HG03354 (cell line): ENCODE measurements around the gene LRRC15.

ENCODE experiments used
- ATAC-seq: cut with Tn5 transposase; IDR thresholded peaks from one replicate; pipeline ENCODE4 v1.9.1; 2021; ENCODE audit warnings: mild to moderate bottlenecking; ENCODE audit not compliant: unreplicated experiment, poor library complexity, severe bottlenecking

The LRRC15 gene

DNA sequence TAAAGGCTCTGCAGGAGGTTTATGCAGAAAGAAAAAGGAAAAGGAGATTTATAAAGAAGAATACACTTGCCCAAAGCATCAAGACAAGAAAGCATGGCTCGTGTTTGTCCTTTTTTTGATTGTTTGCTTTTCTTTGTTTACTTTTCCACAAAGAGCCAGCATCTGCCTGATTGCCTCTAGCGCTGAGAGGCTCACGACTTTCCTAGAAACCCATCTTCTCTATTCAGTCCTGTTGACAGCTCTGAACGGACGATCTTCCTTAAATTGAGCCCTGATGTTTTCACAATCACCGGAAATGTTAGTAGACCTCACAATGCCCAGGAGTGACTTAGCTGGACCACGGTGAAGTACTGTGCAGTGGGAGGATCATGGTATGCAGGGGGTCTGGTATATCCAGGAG lies 17.1 kb upstream of the LRRC15 start:
- no peak for ATAC-seq

DNA sequence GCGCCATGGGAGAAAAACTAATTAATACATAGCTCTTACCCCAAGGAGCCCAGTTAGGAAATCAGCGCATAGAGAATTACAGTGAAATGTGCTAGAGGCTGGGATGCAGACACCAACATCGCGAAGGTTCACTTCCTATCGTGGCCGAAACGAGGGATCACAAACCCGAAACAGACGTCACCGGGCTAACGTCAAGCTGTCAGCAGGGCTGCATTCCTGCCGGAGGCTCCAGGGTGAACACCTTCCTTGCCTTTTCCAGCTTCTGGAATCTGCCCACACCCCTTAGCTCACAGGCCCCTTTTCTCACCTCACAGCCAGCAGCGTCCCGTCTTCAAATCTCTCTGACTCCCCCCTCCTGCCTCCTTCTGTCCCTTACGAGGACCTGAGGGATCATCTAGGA lies 16.5 kb upstream of the LRRC15 start:
- ATAC-seq, result no peak

DNA sequence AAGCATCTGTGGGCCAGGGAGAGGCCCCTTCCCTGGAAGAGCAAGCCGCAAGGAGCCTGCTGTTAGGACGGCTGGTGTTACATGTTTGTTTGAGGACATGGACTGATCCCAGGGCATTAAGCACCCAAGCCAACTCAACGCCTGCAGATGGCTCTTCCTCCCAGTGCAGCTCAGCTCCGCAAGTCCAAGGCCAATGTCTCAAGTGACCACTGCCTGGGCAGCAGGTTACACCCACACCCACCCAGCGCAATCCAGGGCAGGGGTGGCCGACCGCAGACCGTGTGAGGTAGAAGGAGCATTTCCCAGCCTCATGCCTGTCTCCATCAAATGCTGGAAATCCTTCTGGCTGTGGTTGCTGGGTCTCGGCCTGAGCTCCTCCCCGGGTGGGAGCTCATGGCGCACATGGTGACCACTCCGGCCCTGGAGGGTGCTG lies 15.0 kb upstream of the LRRC15 start:
- no peak for ATAC-seq

DNA sequence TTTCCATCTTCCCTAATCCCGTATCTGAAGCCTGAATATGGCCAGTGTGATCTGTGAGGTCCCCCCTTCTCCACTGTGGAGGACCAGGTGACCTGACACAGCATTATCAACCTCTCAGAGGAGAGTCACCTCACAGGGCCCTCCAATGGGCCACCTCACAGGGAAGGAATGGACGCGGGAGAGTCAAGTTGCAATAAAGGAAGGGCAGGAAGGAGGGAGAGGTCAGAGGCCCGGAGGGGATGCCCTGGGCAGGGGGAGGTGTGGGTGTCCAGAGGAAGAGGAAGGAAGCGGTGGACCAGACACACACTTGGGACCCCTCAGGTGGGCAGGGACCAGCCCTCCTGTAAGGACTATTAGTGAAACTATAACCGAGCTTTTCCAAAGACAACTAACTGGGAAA lies 14.6 kb upstream of the LRRC15 start:
- no peak for ATAC-seq

DNA sequence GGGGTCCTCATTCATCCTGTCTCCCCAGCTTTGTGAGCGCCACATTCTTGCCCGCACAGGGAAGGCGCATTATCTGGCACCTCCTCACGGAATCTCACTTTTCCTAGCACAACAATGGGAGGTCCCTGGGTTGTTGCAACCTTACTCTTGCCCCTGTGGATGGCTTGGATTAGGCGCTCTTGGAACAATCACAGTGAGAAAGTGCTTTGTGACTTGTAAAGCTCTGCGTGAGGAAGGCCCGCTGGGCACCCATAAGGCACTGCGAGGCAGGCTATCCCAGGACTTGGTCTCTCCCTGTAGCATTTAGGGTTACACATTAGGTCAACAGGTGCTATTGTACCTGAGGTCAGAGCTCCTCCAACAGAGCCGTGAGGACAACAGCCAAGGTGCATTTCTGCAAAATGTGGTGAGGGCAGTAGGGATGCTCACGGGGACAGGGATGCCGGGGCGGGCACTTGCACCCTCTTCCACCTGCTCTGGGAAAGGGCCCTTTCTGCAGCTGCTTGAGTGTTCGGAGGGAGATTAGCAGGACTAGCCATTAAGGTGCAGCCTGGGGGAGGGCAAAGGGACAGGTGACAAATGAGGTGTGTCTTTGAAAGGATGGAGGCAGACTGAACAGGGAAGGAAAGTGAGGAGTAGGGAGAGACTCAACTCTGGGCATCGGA lies 13.9 kb upstream of the LRRC15 start:
- ATAC-seq, result no peak

DNA sequence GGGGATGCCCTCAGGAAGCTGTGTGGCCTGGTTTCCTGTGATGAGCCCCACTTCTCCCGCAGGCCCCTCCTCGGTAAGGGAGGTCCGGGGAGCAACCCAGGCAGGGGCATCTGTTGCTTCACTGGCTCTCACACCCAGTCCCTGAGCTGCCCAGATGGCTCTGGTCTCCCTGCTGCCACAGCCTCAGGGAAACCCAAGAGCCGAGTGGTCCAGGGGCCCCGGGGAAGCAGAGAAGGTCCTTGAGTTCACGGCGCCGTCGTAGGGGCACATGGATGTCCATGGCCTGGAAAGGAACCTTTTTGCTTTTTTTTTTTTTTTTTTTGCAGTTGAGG lies 13.3 kb upstream of the LRRC15 start:
- no peak for ATAC-seq

DNA sequence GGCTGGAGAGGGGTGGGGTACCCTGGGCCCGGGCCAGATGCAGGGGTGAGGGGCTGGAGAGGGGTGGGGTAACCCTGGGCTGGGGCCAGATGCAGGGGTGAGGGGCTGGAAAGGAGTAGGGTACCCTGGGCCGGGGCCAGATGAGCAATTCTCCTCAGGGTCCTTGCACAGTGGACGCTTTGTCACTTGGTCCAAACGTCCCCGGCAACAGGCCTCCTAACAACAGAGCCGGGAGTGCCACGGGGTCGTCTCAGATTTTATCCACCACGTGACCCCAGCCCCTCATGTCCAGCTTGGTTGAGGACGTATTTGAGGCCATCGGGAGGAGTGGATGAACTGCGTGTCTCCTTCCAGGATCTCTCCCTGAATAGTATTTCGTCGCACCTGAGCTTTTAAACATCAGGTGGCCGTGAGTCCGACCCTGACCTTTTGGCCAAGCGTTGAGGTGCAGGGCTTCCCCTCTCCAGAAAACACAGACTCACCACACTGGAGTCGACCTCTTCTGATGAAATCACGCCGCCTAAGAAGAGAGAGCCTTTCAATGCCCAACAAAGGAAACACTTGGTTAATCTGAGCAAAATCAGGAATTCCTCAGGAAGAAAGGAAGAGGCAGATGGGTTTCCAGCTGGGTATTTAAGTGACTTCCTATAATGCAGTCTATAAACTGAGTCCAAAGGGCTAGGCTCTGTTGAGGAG lies 12.8 kb upstream of the LRRC15 start:
- no peak for ATAC-seq

DNA sequence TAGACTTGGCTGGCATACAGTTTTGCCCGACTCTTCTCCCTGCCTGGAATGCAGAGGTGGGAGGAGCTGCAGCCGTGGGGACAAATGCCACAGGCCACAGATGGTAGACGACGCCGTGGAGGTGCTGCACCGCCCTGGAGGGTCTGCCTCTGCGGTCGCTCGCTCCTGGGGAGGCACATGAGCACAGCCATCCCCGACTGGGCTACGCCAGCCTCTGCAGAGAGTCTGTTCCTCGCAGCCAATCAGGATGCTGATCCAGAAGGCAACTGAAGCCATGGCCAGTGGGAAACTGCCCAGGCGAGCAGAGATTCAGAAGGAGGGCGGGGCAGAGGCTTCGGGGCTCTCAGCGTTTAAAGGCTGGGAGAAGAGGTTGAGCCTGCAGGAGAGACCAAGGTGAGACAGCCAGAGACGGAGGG lies 11.9 kb upstream of the LRRC15 start:
- ATAC-seq, result no peak

DNA sequence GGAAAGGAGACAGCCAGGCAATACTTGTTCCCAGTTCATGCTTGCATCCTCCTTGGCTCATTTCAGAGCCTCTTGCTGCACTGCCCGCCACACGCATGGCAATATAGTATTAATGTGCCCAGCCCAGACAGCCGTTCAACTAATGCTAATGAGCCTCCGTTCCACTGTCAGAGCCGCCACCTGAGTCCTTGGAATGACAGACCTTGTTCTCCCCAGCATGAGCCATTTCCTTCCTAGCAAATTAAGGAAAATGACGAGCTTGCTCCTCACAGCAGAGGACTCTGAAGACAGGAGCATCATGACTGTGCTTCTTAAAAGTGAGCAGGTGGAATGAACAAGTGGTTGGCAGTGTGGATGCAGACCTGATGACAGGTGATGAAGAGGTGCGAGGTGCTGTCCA lies 10.8 kb upstream of the LRRC15 start:
- ATAC-seq, result no peak

DNA sequence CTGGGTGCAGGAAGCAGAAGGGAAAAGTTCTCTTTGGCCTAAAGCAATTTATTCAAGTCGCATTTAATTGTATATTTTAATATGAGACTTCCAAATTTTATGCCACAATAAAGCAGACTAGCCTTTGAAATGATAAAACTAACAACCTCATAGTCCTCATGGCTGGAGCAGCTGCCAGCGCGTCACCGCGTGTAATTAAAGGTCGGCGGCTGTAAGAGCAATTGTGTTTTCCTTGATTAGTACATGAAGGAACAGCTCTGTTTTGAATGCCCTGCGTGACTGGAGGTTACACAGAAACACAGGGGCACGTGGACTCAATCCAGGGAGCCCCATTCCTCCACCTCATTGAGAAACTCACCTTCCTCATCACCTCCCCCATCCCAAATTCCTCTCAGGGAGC lies 10.1 kb upstream of the LRRC15 start:
- no peak for ATAC-seq

DNA sequence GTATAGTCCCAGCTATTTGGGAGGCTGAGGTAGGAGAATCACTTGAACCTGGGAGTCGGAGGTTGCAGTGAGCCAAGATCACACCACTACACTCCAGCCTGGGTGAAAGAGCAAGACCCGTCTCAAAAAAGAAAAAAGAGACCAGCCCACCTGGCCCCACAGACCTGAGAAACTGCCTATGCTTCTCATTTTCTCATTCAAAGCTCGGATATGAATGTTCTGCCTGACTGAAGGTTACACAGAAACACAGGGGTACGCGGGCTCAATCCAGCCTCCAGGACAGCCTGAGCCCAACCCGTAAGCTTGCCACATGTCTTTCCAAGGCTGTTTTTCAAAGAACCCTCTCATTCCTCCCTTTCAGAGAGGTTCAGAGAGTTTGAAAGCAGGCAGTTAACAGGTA lies 9.7 kb upstream of the LRRC15 start:
- no peak for ATAC-seq

DNA sequence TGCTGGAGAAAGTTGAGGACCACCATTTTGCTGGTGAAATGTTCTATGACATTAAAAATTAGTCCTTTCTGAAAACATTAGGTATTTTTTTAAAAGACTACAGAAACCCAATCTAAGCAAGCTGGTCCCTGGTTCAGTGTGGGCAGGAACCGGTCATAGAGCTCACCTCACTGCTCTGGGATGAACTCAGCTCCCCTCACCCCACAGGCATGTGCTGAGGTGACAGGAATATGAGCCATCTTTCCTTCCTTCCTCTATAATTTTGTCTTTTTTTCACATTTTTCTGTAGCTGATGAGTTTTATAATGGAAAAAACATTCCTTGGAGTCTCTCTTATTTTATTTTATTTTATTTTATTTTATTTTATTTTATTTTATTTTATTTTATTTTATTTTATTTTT lies 8.2 kb upstream of the LRRC15 start:
- no peak for ATAC-seq

DNA sequence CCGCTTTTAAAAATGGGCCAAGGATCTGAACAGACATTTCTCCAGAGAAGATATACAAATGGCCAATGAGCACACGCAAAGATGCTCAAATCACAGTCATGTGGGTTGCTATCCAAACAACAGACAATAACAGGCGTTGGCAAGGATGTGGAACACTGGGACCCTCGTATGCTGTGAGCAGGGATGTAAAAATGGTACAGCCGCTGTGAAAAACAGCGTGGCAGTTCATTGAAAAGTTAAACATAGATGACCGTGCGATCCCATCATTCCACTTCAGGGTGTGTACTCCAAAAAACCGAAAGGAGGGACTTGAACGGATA lies 6.7 kb upstream of the LRRC15 start:
- ATAC-seq, result no peak

DNA sequence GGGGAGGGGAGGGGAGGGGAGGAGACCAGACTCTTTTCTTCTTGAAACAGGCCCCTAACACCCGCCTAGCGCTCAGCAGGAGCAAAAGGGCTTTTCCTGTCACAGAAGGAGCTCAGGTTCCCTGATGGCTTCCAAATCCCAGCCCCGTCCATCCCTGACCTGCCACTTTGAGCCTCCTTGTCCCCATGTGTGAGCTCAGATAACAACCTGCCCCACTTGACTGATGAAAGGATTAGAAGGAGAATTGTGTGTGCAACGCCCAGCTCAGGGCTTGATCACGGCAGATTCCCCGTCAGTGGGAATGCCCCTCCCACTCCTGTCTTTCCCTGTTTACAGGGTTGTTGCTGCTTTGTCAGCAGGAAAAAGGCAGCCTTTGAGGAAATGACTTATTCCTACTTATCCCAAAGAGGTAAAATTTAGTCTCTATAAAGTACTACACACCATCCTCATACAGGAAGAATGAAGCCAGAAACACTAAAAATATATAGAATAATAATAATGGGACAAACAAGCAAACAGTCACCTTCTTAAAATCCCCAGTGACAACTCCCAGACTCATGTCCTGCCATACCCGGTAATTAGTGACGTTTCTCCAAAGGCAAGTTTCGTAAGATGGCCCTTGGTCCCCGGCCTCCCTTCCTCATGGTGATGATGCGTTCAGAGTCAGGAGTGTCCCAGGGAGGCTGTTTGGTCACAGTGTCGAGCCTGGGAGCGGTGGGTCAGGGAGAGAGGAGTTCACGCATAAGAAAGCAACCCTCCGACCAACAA lies 6.1 kb upstream of the LRRC15 start:
- no peak for ATAC-seq

DNA sequence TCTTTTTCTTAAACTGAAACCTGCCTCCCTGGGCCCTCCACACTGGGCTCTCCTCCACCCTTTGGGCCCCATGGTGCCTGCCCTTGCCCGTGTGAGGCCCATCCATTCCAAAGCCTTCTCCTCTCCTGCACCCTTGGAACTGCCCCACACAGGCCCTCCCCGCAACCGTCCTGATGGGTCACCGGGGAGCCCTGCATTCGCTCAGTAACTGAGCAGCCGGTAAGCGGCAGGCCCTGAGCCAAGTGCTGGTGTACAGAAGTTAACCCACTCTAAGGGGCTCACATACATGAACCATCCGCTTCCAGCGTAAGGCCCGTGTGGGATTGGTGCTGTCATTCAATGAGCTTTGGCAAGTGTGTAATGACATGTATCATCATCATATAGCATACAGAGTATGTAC lies 5.4 kb upstream of the LRRC15 start:
- ATAC-seq, result no peak

DNA sequence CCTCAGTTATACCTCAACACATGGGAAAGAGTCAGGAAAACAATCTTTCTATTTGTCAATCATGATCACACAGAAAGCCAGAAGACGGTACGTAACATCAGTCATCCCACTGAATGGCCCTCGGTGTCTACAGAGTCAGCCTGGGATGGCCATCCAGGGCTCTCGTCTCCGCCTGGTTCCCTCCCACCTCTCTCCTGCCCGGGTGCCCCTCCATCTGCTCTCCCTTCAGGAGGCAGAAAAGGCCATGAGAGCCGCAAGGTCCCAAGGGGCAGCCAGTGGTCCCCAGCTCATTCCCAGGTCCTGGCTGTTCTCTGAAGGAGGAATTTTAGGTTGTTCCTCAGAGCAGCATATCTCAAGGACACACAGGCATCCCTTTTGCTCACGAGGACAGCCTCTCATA lies 4.4 kb upstream of the LRRC15 start:
- ATAC-seq, result no peak

DNA sequence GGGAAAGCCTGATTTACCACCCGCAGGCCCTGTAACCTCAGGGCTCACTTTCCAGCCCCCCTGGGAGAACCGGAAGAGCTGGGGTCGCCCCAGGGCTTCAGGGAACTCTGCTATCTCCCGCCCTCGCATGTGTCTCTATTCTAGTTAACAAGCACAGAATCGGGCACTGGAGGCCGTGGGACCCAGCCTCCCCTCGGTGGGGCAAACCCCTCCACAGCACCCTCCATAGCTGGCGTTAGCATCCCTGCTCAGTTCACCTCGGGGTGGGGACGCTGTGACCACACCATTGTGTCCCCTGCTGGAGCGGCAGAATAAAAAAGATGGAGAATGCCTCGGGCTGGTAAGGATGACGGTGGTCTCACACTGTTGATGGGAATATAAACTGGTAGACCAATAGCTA lies 3.5 kb upstream of the LRRC15 start:
- no peak for ATAC-seq

DNA sequence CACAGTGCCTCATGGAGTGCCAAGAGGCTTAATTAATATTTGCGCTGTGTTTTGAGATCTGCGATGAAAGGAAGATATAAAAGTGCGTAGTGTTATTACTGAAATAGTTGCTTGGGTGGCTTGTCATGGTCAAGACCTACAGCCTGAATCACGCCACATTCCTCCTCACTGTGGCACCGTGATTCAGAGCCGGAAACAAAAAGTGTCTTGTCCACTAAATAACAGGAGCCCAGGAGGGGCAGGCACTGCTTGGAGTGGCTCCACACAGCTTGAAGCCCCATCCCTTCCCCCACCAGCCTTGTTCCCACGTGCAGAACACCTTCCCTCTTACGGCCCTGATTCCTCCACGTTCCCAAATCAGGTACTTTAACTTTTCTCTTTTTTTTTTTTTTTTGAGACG lies 1.2 kb upstream of the LRRC15 start:
- no peak for ATAC-seq

DNA sequence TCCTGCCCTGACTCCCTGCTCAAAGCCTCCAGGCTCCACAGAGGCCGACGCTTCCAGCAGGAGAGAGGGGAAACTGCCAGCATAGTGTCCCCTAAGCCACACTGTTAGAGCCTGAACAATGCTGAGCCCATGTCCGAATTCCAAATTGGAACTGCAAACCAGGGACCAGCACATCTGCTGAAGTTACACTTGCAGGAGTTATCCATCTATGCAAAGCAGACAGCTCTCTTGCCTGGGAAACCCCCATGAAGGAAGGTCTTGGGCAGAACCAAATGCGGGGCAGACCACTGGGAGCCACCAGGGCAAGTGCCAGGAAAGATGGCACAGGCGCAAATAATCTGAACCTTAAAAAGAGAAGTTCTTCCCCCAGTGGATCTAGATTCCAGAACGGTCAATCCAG lies 625 bp downstream of the LRRC15 start:
- ATAC-seq, result no peak

DNA sequence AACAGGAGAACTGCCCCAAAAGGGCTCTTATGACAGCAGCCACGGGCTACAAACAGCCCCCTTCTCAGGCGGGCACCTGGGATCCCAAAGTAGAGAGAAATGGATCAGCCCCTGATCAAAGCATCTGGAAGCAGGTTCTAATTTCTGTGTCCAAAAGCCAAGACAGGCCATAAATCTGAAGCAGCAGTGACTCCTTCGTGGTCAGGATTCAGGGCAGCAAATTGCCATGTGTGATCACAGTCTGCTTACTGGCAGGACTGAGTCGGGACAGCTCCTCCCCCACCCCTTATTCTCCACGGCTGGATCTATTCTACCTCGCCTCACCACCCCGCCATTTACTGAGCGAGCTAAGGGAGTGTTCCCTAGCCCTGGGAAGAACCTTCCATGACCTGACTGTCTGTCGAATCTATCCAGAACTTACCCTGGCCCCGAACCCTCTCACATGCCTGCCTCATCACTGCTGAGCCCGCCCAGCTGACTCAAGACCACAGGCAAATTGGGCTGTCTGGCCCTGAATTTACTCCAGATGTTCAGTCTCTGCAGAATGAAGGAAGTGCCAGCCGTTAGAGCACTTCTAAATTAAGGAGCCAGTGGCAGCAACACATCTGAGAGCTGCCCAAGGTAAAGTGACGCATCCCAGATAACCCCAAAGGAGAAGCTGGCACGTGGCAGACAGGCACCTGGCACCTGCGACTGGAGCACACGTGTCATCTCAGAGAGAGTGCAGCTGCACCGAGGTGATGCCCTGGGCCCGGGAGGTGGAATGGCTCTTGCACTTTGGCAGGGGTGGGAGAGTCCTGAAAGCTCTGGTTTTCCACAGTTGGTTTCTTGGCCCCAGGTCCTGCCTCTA lies 1.3 kb downstream of the LRRC15 start:
- ATAC-seq, result no peak
